Left lobe of liver (tissue), 2 donors: ENCODE results near the gene EPS15. TPM values are rescaled to one million over a fixed set of nuclear protein-coding genes. Genes with fewer than 3 reads are reported as not detected.
"Not testable (repeated sequence)": the region's sequence is repeated elsewhere in the genome, so short reads cannot be mapped to it uniquely, and the experiment has no call there.

Experiments
- ATAC-seq: fragments of 200-7000 bp; cut with Tn5 transposase; one replicate; pipeline ENCODE4 v1.9.1; 2020; ENCODE audit warnings: mild to moderate bottlenecking, moderate library complexity
- DNase-seq: peaks from one replicate; pipeline ENCODE4 v3.0.0-alpha.2; 2020; ENCODE audit warnings: low spot score
- total RNA-seq: library from RNA; stranded (reverse); gene quantifications from one replicate; pipeline ENCODE4 v1.2.1, GENCODE V29; 2021
- donor health status: DM: no; HTN: no; CAD: no; lungs with moderate emphysema.
- donor health status: DM: no; HTN: yes; CAD: no.

The EPS15 gene
- total RNA-seq, 1 donor from 2014 or later = 26.1 TPM

- DNase-seq (no peak), ATAC-seq (no peak)
Observed at GRCh38 chr1:51515982-51516648, 3.0 kb downstream of the EPS15 start.

GRCh38 chr1:51515312-51515960, 3.6 kb downstream of the EPS15 start:
- no peak for ATAC-seq

DNA sequence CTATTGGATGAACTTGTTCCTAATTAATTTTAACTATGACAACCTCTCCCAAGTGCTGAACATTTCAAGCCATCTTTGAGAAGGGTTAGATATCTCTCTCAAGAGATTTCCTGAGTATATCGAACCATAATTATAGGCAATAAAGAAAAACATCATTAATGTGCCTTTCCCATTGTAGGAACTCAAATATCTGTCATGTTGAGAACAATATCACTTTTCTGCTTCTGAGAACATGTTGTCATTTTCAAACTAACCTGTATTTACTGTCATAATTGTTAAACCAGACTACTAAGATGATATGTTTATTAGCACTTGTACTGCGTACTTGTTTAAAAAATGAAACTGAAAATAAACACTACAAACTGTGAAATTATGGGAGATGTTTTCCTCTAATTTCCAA, 4.3 kb downstream of the EPS15 start:
- no peak for DNase-seq
- ATAC-seq = no peak

More at GRCh38 chr1:51515312-51515960, 3.6 kb downstream of the EPS15 start:
- DNase-seq = no peak

DNA sequence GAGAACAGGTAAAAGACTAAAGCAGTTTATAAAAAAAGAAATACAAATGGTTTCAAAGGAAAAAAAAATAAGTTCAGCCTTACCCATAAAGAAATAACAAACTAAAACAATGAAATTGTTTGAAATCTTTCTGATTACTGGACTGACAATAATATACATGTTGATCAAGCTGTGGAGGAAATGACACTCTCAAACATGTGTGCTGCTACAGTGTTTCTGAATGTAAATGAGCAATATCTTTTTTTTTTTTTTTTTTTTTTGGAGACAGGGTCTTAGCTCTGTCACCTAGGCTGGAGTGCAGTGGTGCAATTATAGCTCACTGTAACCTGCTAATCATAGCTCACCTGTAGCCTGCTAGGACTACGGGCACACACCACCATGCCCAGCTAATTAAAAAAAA, 6.5 kb downstream of the EPS15 start:
- DNase-seq = no peak

DNA sequence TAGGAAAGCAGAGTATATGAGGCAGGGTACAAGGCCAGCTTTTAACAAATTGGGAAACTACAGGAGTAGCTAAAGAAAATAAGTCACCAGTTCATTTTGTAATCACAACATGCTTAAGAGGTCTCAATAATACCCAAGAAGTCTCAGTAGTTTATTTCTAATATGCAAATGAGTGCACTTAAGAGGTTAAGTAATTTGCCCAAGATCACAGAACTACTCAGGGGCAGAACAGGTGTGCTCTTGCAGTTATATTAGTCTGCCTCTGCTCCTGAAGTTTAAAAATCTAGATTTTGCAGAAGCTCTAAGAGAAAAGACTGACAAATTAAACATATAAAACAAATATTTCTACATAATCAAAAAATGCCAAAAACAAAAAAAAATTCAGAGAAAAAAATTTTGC, 6.9 kb downstream of the EPS15 start:
- no peak for DNase-seq
- no peak for ATAC-seq

More for the DNA sequence above, 6.5 kb downstream of the EPS15 start:
- peak; percentile 13 for ATAC-seq

DNA sequence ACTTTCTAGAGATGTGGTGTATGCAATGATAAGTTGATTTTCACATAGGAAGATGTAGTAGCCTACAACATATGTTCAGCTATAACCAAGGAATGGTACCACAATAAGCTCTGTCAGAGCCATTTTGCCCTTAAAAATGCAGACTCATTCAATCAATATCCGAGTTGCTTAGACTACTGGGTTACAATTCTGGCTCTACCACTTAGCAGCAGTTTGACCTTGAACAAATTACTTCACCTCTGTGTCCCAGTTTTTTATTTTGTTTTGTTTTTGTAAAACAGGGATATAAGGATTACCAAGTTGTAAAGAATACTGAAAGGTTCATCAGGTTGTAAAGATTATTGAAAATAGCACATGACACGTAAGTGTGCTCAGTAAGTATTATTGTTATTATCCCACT, 9.3 kb downstream of the EPS15 start:
- ATAC-seq (peak; percentile 44), DNase-seq (no peak)

- DNase-seq = no peak
- peak; percentile 26 for ATAC-seq
Observed at GRCh38 chr1:51506537-51506936, 12.5 kb downstream of the EPS15 start.

GRCh38 chr1:51504806-51505525, 14.1 kb downstream of the EPS15 start:
- DNase-seq (peak; percentile 68), ATAC-seq (peak; percentile 91)

- not testable (repeated sequence) for ATAC-seq, DNase-seq
Observed at GRCh38 chr1:51501218-51501630, 17.8 kb downstream of the EPS15 start.

- no peak for DNase-seq
- no peak for ATAC-seq
Observed at GRCh38 chr1:51499694-51500093, 19.4 kb downstream of the EPS15 start.

DNA sequence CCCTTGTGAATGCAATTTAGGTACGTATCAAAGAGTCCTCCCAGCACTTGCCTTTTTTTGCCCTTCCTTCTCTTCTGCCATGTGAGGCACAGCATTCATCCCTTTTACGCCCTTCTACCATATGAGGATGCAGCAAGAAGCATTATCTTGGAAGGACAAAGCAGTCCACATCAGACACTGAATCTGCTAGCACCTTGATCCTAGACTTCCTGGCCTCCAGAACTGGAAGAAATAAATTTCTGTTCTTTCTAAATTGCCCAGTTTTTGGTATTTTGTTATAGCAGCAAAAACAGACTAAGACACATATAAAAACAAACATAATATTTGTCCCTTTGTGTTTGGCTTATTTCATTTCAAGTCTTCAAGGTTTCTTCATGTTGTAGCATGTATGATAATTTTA, 20.1 kb downstream of the EPS15 start:
- DNase-seq (no peak), ATAC-seq (no peak)

- ATAC-seq (no peak), DNase-seq (no peak)
Observed at GRCh38 chr1:51497340-51497739, 21.7 kb downstream of the EPS15 start.

DNA sequence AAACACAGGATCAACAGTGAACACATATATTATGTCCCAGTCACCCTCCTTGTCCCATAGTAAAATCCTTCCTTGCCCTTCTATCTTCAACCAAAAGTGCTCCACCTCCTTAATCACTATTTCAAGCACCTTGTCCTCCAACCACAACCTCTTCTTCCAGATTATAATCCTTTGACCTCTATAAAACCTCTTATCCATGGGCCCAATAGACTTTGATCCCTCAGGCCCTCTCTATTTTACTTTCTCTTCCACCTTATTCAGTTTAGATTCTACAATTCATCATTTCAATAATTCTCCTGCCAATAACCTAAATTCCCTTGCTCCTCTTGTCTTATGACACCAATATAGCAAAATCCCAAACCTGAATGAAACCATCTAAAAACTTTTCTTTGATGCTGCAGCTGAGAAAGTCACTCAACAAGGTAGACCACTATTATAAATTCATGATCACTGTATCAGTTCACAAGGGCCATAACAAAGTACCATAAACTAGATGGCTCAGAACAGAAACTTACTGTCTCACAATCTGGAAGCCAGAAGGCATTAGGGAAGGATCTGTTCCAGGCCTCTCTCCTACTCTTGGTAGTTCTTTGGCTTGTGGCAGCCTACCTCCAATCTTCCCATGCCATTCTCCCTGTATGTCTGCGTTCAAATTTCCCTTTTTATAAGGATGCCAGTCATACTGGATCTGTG, 24.8 kb downstream of the EPS15 start:
- ATAC-seq = peak; percentile 55
- no peak for DNase-seq

DNA sequence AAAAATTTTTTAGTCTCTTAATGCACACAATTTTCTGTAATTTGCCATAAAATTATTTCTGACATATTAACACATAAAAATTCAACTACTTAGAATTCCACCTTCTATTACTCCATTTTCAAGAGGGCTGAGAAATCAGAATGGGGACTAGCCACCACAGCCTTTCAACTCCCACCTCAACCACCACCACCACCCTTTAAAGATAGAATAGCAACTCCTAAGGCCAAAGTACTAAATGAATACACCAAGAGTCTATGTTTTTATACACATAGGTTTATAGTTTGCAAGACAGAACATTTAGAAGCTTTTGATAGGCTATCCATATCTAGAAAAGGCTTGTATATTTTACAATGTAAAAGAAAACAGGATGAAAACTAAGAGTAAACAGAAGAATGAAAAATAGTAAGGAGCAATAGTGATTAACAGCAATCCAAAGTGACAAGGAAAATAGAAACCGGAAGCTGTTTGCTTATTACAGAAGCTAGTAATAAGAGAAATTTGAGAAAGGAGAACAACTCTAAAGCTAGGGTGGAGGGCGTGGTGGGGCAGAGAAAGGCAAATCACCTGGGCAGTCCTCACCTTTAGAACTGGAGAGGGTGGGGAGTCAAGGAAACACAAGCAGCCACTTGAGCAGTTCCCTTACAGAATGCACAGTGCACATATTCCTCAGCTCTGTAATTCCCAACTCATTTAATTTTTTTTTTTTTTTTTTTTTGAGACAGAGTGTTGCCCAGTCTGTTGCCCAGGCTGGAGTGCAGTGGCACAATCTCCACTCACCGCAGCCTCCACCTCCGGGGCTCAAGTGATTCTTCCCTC, 27.7 kb downstream of the EPS15 start:
- no peak for DNase-seq
- ATAC-seq = peak; percentile 24

GRCh38 chr1:51489472-51489871, 29.6 kb downstream of the EPS15 start:
- ATAC-seq (no peak), DNase-seq (no peak)

GRCh38 chr1:51488372-51489050, 30.6 kb downstream of the EPS15 start:
- ATAC-seq (peak; percentile 34), DNase-seq (no peak)

GRCh38 chr1:51487628-51488027, 31.4 kb downstream of the EPS15 start:
- DNase-seq (no peak), ATAC-seq (peak; percentile 57)

DNA sequence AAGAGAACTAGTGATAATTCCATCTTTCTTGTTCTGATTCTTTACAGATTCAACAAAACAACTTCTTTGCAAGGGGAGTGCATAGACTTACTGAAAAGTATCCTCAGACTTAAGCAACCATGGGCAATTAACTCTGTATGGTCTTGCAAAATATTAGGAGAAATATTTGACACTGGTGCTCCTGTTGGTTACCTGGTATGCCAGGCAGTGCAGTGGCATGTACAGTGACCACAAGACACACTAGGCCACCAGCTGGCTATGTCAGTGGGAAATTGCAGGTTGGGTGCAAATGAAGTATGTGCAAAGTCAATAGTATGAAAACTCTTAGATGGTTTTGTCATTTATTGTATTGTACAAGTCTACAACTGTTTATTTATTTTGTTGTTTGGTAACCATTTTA, 34.5 kb downstream of the EPS15 start:
- no peak for ATAC-seq
- DNase-seq = no peak

- ATAC-seq (no peak), DNase-seq (no peak)
Observed at GRCh38 chr1:51482881-51483280, 36.2 kb downstream of the EPS15 start.
